Cerebellar nuclear complex (tissue), 1 donor: ENCODE data around the gene RAB5IF.
"Not testable (repeated sequence)": the region's sequence is repeated elsewhere in the genome, so short reads cannot be mapped to it uniquely, and the experiment has no call there.

Source experiments
- DNase-seq, 2 experiments: peaks; one replicate each; lab custom pipeline; 2025; lab: John Stamatoyannopoulos, UW

RAB5IF gene

GRCh38 chr20:36605399-36606157, at the start of gene RAB5IF:
Gene RAB5IF (plus strand): TSS chr20:36605779. CDS start chr20:36605952, 173 bp downstream.
- peak; percentile 81 to 87 for DNase-seq

- DNase-seq = no peak
These were observed 42.9 kb upstream of the RAB5IF start for GRCh38 chr20:36562724-36563123.

GRCh38 chr20:36563374-36563773, 42.2 kb upstream of the RAB5IF start:
- no peak for DNase-seq

GRCh38 chr20:36564078-36564725, 41.4 kb upstream of the RAB5IF start:
- DNase-seq = not testable (repeated sequence)

GRCh38 chr20:36564726-36565121, 40.9 kb upstream of the RAB5IF start:
- not testable (repeated sequence) for DNase-seq

GRCh38 chr20:36565520-36565919, 40.1 kb upstream of the RAB5IF start:
- DNase-seq = no peak

GRCh38 chr20:36569847-36570429, 35.6 kb upstream of the RAB5IF start:
- DNase-seq = no peak

GRCh38 chr20:36571564-36572504, 33.7 kb upstream of the RAB5IF start:
- DNase-seq = no peak

- DNase-seq = no peak
These were observed 32.9 kb upstream of the RAB5IF start for GRCh38 chr20:36572701-36573102.

GRCh38 chr20:36573103-36573797, 32.3 kb upstream of the RAB5IF start, which contains the start of gene TGIF2:
Gene TGIF2 (plus strand): TSS chr20:36573597. CDS start chr20:36578775, 5,178 bp downstream.
- no peak for DNase-seq

GRCh38 chr20:36573798-36574365, 31.7 kb upstream of the RAB5IF start:
- DNase-seq = no peak

GRCh38 chr20:36574366-36575135, 31.0 kb upstream of the RAB5IF start:
- no peak for DNase-seq

GRCh38 chr20:36576081-36576445, 29.5 kb upstream of the RAB5IF start:
- DNase-seq = no peak

GRCh38 chr20:36578356-36579041, 27.1 kb upstream of the RAB5IF start:
- no peak for DNase-seq

GRCh38 chr20:36579996-36580545, 25.5 kb upstream of the RAB5IF start:
- DNase-seq = no peak

GRCh38 chr20:36582322-36582721, 23.3 kb upstream of the RAB5IF start:
- DNase-seq = no peak

GRCh38 chr20:36582821-36583220, 22.8 kb upstream of the RAB5IF start:
- no peak for DNase-seq

GRCh38 chr20:36584018-36584481, 21.5 kb upstream of the RAB5IF start:
- DNase-seq = no peak
